ENCODE measurements around the gene BCAS3.
"Not testable (repeated sequence)": the region's sequence is repeated elsewhere in the genome, so short reads cannot be mapped to it uniquely, and the experiment has no call there.

Gene BCAS3

DNA sequence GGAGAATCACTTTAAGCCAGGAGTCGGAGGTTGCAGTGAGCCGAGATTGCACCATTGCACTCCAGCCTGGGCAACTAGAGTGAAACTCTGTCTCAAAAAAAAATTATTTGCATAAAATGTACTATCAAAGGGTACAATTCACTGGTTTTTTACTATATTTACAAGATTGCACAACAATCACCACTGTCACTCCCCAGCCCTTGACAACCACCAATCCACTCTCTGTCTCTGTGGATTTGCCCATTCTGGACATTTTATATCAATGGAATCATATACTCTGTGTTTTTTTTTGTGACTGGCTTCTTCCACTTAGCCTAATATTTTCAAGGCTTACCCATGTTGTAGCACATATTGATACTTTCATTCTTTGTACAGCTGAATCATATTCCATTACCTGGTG is 740.8 kb downstream of the BCAS3 start:
- DNase-seq = no peak

DNA sequence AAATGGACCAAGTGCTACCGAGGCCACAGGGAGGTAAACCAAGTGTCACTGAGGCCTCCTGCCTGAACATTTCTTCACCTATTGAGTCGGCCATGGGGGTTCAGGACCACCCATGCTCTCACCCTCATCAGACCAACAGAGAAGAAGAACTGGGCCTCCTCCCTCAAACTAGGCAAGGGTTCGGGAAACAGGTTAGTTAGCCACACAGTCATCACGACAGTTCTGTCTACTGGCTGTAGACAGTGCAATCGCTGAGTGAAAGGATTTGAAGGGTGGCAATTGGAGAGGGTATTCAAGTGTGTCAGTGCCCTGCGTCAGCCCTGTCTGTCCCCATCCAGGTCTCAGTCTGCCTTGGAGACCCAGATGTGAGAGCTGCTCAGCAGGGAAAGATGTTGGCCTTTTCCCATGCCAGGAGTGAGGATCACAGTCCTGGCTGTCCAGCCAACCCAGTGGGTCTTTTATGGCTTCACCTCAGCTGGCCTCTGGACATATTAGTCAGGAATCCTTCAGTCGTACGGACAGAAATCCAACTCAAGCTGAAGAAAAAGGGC is 741.9 kb downstream of the BCAS3 start:
- no peak for DNase-seq

DNA sequence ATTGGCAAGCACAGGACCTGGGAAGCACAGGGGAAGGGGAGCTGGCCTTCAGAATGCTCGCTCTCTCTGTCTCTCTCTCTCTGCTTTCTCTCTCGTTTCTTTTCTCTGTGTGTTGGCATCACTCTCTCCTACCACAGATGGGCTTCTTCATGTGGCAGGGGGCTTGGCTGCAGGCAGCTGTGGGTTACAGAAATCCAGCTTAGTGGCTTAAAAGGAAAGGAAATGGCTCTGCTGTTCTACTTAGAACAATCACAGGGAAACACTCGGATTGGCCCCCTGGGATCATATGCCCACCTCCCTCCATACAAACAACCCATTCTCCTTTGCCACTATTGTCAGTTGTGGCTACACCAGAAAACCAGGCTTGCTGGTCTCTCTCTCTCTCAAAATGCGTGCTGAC is 742.4 kb downstream of the BCAS3 start:
- DNase-seq = no peak

DNA sequence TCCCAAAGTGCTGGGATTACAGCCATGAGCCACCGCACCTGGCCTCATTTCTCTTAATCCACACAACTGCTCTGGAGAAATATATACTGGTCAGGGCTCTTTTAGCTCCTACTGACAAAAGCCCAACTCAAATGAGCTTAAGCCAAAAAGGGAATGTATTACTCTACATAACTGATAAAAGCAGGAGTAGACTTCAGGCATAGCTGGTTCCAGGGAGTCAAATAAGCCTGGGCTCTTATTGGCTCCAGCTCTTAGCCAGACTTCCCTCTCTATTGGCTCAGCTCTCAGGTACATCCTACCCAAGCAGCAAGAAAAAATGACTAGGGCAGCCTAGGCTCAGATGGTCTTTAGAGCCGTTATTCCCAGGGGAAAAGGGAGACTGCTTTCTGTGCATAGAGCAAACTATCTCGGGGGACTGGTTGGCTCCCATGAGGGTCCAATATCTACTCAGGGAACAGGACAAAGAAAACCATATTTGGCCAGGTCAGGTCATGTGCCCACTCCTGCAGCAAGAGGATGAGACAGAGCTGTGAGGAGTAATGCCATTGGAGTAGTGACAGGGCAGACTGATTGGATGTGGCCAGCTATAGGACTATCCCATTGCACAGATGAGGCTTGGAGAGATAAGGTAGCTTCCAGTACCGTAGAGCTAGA is 743.2 kb downstream of the BCAS3 start:
- DNase-seq = no peak

DNA sequence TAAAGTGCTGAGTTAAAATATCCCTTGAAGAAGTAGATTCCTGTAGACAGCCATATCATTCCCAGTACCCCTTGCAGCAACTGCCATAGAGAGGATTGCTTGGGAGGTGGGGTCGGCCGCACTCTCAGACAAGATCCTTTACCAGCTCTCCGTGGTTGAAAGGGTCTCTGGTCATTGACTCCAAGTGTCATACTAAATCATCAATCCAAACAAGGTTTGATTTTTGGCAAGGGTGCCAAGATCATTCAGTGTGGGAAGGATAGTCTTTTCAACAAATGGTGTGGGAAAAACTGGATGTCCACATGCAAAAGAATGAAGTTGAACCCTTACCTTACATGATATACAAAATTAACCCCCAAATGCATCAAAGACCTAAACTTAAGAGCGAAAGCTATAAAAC is 743.8 kb downstream of the BCAS3 start:
- DNase-seq = no peak

DNA sequence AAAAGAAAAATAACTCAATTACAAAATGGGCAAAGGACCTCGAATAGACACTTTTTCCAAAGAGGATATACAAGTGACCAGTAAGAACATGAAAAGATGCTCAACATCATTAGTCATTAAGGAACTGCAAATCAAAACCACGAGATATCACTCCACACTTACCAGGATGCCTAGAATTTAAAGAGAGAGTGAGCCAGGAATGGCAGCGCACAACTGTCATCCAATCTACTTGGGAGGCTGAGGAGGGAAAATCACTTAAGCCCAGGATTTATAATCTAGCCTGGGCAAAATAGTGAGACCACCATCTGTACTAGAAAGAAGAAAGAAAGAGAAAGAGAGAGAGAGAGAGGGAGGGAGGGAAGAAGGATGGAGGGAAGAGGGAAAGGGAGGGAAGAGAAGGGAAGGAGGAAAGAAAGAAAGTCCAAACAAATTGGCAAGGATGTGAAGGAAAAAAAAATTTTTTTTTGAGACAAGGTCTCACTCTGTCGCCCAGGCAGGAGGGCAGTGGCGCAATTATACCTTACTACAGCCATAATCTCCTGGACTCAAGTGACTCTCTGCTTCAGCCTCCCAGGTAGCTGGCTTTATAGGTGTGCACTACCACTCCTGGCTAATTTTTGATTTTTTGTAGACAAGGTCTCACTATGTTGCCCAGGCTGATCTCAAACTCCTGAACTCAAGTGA is 744.6 kb downstream of the BCAS3 start:
- DNase-seq = no peak

DNA sequence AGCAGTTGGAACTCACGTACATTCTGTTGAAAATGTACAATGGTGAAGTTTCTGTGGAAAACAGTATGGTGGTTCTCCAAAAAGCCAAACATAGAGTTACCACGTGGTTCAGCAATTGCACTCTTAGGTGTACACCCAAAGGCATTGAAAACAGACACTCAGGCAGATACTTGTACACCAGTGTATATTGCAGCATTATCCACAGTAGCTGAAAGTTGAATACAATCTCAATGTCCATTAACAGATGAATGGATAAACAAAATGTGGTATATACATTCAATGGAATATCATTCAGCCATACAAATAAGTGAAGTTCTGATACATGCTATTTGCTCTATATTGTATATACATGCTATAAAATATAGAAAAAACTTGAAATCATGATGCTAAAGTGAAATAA is 745.2 kb downstream of the BCAS3 start:
- DNase-seq = no peak

DNA sequence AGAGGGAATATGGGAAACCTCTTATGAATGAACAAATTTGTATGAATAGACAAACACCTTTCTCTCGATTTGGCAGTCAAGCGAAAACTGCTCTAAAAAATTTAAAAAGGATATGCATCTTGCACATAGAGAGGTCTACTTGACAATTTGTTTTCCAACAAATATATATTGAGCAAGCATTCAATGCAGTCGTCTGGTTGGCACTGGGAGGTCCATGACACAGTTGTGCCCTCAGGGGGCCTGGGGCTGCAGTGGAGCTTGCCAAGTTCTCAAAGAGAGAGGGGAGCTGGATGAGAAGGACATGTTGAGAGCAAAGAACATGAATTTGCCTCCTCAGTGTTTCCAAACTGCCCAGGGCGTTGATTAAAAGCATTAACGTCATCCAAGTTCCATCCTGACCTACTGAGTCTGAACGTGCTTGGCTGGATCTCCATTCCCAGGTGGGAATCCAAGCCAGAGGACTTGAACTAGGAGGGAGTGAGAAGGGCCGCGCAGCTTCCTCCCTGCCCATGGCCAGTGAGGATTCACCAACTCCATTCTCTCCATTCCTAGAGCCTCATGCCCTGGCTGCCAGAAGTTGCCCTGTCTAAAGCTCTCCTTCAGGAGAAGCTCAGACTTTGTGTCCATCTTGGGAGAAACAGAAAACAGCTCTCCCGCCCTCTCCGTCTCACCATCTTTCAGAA is 746.5 kb downstream of the BCAS3 start:
- DNase-seq = no peak

DNA sequence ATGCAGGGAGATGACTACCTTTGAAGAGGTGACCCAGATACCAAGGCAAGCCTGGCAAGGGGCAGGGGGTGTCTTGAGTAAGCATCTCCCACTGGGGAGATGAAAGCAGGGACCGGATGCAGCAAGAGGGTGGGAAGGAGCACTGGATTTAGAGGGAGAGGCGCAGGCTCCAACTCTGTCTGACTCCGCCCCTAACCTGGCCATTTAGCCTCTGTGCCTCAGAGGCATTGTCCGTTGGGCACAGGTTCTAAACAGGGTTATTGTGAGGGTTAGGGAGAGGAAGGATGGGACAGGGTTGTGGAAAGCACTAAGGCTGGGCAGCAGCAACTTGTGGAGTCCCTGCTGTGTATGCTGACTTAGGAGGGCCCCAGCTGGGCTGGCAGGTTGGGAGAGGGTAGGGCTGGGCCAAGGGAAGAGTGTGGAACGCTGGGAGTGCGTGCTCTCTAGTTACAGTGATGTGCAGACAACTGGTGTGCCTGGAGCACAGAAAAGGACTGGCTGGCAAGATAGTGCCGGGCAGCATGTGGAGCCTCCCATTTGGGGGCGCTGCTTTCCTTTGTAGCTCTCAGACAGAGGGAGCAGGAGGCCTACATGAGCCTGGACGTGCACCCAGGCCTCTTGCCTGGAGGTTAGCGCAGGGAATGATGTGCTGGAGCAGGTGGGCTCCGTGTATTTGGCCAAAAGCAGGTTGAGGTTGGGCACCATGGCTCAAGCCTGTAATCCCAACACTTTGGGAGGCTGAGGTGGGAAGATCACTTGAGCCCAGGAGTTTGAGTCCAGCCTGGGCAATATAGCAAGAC is 748.2 kb downstream of the BCAS3 start:
- no peak for DNase-seq

DNA sequence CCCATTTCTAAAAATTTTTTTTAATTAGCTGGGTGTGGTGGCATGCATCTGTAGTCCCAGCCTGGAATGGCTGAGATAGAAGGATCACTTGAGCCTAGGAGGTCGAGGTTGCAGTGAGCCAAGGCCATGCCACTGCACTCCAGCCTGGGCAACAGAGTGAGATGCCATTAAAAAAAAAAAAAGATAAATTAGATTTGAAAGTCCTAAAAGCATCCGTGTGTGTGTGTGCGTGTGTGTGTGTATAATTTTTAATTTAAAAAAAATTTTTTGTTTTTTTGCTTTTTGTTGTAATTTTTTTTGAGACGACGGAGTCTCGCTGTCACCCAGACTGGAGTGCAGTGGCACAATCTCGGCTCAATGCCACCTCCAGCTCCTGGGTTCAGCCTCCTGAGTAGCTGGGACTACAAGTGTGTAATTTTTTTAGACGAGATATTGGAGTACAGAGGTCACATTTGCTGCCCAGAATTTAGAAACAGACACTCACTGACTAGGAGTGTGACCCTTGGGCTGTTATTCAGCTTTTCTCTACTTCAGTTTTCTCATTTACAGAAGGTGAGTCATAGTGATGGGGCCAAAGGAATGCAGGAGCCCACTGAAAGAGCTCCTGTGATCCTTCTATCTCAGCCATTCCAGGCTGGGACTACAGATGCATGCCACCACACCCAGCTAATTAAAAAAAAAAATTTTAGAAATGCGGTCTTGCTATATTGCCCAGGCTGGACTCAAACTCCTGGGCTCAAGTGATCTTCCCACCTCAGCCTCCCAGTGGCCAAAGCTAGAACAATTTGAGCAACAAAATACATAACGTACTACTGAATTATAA is 749.0 kb downstream of the BCAS3 start:
- DNase-seq = no peak

DNA sequence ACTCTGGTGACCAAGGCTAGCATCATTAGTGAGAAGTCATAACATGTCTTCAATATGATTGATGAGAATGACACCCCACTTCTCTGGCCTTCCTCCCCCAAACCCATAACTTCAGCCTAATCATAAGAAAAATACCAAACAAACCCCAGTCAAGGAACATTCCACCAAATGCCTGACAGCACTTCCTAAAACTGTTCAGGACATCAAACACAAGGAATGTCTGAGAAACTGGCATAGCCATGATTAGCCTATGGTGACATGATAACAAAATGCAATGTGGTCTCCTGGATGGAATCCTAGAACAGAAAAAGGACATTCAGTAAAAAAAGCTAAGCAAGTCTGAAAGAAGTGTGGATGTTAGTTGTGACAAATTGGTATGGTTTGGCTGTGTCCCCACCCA is 749.9 kb downstream of the BCAS3 start:
- no peak for DNase-seq

DNA sequence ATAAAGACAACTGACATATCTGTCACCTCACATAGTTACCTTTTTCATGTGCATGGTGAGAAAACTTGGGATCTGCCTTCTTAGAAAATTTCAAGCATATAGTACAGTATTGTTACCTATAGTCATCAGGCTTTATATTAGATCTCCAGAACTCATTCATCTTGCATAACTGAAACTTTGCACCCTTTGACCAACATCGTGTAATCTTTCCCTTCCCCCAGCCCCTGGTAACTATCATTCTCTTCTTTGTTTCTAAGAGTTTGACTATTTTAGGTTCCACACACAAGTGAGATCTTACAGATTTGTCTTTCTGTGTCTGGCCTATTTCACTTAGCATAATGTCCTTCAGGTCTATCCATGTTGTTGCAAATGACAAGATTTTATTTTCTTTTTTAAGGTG is 751.6 kb downstream of the BCAS3 start:
- DNase-seq = no peak

DNA sequence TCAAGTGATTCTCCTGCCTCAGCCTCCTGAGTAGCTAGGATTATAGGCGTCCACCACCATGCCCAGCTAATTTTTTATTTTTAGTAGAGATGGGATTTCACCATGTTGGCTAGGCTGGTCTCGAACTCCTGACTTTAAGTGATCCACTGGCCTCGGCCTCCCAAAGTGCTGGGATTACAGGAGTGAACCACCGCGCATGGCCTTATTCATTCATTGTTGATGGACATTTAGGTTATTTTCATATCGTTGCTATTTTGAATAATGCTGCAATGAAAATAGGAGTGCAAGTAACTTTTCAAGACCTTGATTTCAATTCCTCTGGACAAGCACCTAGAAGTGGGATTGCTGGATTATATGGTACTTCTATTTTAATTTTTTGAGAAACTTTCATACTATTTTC is 752.2 kb downstream of the BCAS3 start:
- not testable (repeated sequence) for DNase-seq

DNA sequence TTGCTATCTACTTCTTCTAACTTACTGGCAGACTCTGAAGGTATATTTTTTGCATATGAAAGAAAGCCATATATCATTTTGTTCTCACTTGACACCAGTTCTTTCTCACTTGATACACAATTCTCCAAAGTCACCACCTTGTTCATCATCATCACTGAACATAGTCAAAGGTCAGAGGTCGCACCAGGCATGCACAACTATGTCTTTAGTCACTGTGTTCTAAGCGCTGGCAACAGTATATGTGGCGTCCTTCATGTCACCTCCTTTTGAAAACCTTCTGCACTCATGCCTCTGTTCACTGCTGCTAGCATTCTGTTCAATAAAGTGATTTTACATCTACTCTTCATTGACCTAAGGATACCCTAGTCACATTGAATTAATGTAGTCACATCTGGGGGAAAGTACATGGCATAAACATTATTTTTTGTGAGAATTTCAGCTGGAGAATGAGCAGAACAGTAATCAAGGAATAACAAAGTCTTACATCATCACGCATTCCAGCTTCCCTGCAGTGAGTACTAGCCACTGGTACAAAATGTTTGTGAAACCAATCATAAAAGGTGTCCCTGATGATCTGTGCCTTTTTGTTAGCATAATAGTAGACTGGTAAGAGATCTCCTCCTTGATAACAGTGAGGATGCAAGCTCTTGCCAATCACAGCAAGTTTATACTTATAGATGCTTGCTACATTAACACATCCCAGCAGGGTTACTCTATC is 754.1 kb downstream of the BCAS3 start:
- no peak for DNase-seq

DNA sequence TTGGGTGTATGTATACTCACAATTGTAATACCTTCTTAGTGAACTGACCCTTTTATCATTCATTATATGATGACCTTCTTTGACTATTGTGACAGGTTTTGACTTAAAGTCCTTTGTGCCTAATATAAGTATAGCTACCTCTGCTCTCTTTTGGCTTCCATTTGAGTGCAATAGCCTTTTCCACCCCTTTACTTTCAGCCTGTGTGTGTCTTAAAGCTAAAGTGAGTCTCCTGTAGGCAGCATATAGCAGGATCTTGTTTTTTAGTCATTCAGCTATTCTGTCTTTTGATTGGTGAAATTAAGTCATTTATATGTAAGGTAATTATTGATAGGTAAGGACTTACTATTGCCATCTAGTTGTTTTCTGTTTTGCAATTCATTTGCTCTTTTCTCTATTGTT is 758.6 kb downstream of the BCAS3 start:
- no peak for DNase-seq

DNA sequence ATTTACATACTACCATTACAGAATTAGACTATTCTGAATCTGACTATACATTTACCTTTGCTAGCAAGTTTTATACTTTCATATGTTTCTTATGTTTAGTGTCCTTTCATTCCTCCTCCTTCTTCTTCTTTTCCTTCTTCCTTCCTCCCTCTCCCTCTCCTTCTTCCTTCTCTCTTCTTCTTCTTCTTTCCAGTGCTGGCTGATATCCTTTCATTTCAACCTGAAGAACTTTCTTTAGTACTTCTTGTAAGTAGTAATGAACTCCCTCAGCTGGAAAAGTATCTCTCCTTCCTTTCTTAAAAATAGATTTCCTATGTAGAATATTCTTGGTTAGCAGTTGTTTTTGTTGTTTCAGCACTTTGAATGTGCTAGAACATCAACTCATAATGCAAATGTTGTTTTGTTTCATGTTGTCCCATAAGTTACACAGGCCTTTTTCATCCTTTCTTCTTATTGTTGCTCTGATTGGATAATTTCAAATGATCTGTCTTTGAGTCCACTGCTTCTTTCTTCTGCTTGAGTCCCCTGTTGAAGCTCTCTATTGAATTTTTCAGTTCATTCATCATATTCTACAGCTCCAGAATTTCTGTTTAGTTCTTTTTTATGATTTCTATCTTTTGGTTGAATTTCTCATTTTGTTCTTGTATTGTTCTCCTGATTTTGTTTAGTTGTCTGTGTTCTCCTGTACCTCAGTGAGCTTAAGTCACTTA is 759.5 kb downstream of the BCAS3 start:
- DNase-seq = no peak

DNA sequence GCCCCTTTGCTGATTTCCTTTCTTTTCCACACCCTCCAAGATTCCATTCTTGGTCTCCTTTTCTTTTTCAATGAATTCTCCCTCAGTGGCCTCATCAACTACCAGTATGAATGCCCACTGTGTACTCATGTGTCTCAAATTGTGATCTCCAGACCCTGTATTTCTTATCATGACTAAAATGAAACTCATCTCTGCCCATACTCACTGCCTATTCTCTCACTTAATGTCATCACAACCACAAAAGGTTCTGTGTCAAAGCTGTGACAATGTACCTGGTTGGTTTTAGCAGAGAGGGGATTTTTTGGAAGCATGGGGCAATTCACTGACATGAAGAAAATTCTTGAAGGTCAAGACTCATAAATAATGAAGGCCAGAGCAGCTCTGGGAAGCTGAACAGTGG is 763.0 kb downstream of the BCAS3 start:
- no peak for DNase-seq

DNA sequence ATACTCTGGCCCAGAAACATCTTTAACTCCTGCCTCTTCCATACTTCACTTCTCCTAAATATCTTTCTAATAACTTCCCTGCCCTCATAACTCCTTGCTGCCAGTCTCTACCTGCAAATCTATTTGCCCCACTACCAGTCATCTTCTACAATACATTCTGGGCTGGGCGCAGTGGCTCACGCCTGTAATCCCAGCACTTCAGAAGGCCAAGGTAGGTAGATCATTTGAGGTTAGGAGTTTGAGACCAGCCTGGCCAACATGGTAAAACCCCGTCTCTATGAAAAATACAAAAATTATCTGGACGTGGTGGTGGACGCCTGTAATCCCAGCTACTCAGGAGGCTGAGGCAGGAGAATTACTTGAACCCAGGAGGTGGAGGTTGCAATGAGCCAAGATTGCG is 763.9 kb downstream of the BCAS3 start:
- not testable (repeated sequence) for DNase-seq

DNA sequence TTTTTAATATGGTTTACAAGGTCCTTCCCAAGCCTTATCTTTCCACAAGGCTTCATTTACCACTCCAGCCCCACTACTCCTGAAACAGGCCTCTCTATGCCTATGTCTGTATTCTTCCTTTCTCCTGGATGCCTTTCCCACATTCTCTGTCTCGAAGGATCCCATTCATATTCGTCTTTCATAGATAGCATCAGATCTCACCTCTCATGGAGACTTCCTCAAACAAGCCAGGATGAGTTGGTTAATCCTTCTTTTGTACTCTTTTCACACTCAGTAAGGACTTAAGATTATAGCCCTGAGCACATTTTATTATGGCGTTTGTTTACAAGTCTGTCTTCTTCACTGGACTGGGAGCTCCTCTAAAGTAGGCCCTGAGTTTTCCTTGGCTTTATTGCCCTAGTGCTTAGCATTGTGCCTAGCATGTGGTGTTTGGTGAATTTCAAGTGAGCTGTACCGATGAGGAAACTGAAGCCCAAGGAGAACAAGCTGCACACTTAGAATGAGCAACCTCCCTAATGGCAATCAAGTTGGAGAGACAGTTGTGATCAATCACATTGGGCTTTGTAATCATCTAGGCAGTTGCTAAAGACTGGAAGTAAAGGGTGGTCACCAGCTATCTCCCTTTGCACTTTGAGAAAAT is 764.6 kb downstream of the BCAS3 start:
- DNase-seq = no peak
